Stomach (tissue), 4 donors: Measurements from ENCODE around the gene PSMD9.
"Not testable (repeated sequence)": the region's sequence is repeated elsewhere in the genome, so short reads cannot be mapped to it uniquely, and the experiment has no call there.

Experiments used
- CTCF ChIP-seq, 7 experiments: fragments of 450-650 bp in 4 of 7; fragments of 200-600 bp in 3 of 7; sonication (generic) in 3 of 7; IDR thresholded peaks; one replicate each; pipeline ENCODE4 v1.5.1; 2016 to 2019; ENCODE audit warnings: antibody characterized with exemption in 7 of 7, control low read depth in 2 of 7, mild to moderate bottlenecking in 1 of 7
- EP300 ChIP-seq: sonication (generic); formaldehyde crosslinking; IDR thresholded peaks from one replicate; pipeline ENCODE4 v1.6.1; 2017; ENCODE audit warnings: antibody characterized with exemption
- POLR2AphosphoS5 ChIP-seq, 3 donors: sonication (generic); formaldehyde crosslinking; IDR thresholded peaks; one replicate each; pipeline ENCODE4 v1.6.1; 2016; ENCODE audit warnings: antibody characterized with exemption in 3 of 3

- TF ChIP-seq EP300; CTCF (IDR thresholded peaks at IDR 0.05); POLR2AphosphoS5 (IDR thresholded peaks at IDR 0.05): not testable (repeated sequence)
These were observed 36.2 kb upstream of the PSMD9 start for GRCh38 chr12:121852392-121852791.
